IPS DF 6.9 (cell line): ENCODE measurements around the gene VMA21.

ENCODE experiments used
- DNase-seq: peaks from one replicate; pipeline ENCODE4 v3.0.0-alpha.2; 2013; ENCODE audit warnings: low read depth, low spot score
- H3K27ac ChIP-seq: one replicate; pipeline ENCODE4 v1.5.1; 2013; ENCODE audit warnings: low read length, control low read depth
- H3K27me3 ChIP-seq: 2 replicates; pipeline ENCODE4 v1.6.1; 2013; ENCODE audit warnings: mild to moderate bottlenecking, low read length; ENCODE audit not compliant: control insufficient read depth, insufficient read depth
- H3K36me3 ChIP-seq: 2 replicates; pipeline ENCODE4 v1.6.1; 2013; ENCODE audit warnings: low read length; ENCODE audit not compliant: control insufficient read depth, insufficient read depth
- H3K4me1 ChIP-seq: 2 replicates; pipeline ENCODE4 v1.6.1; 2013; ENCODE audit warnings: low read length; ENCODE audit not compliant: control insufficient read depth, insufficient read depth
- H3K4me3 ChIP-seq: 2 replicates; pipeline ENCODE4 v1.5.1; 2013; ENCODE audit warnings: mild to moderate bottlenecking, low read length
- H3K9me3 ChIP-seq: 2 replicates; pipeline ENCODE4 v1.6.1; 2013; ENCODE audit warnings: low read length, inconsistent platforms; ENCODE audit not compliant: control insufficient read depth, insufficient read depth
- WGBS: extraction: QIAGEN DNeasy Blood & Tissue Kit; methylation state at CpG from one replicate; pipeline ENCODE4 v1.1.7; 2013; ENCODE audit warnings: mixed read lengths, missing lambda C conversion rate; ENCODE audit not compliant: insufficient read length, insufficient coverage; 5-methylcytosine and 5-hydroxymethylcytosine counted together

Gene VMA21

GRCh38 chrX:151396825-151397740 lies at the start of gene VMA21:
VMA21 (plus strand) TSS chrX:151397206; CDS start chrX:151397309, 103 bp downstream.
- Histone ChIP-seq H3K4me1 (no peaks in the 10 kb centered on the region; the same call in 1 of the 2 replicates), H3K27me3 (no peaks in the 10 kb centered on the region), H3K36me3 (no peaks in the 10 kb centered on the region), H3K9me3 (no peaks in the 10 kb centered on the region), H3K4me3 (peak within 1 kb of the TSS; percentile 94), H3K27ac (no peak within 1 kb of the TSS)
- no CpG with 5 or more reads among the region's 97 CpGs for WGBS
- DNase-seq, result no peak

GRCh38 chrX:151359341-151359740 lies 37.7 kb upstream of the VMA21 start:
- WGBS, result no CpG with 5 or more reads among the region's 3 CpGs
- no peak overlapping the region for H3K4me3 ChIP-seq

GRCh38 chrX:151359931-151360871 lies 36.8 kb upstream of the VMA21 start:
- no peak for DNase-seq
- no CpG with 5 or more reads among the region's 25 CpGs for whole genome bisulfite sequencing
- Histone ChIP-seq H3K27me3 (no peaks in the 10 kb centered on the region), H3K27ac (no peak overlapping the region), H3K9me3 (no peaks in the 10 kb centered on the region), H3K4me1 (0 out of 2 replicates have a peak, but pooled peaks cover 2% of the 10 kb centered on the region), H3K36me3 (no peaks in the 10 kb centered on the region), H3K4me3 (peak overlapping the region; percentile 18; the same call in 1 of the 2 replicates)

More at GRCh38 chrX:151359341-151359740, 37.7 kb upstream of the VMA21 start:
- DNase-seq, result no peak
- Histone ChIP-seq H3K27me3 (no peaks in the 10 kb centered on the region), H3K4me1 (0 out of 2 replicates have a peak, but pooled peaks cover 2% of the 10 kb centered on the region), H3K27ac (no peak overlapping the region), H3K9me3 (no peaks in the 10 kb centered on the region), H3K36me3 (no peaks in the 10 kb centered on the region)

GRCh38 chrX:151363316-151363715 lies 33.7 kb upstream of the VMA21 start:
- Histone ChIP-seq H3K27me3 (no peaks in the 10 kb centered on the region), H3K4me3 (no peak overlapping the region), H3K36me3 (no peaks in the 10 kb centered on the region), H3K27ac (no peak overlapping the region), H3K4me1 (0 out of 2 replicates have a peak, but pooled peaks cover 2% of the 10 kb centered on the region), H3K9me3 (no peaks in the 10 kb centered on the region)
- no peak for DNase-seq
- WGBS, result no CpG with 5 or more reads among the region's 2 CpGs

GRCh38 chrX:151365579-151365978 lies 31.4 kb upstream of the VMA21 start:
- Histone ChIP-seq H3K4me3 (no peak overlapping the region), H3K27me3 (no peaks in the 10 kb centered on the region), H3K27ac (no peak overlapping the region), H3K36me3 (no peaks in the 10 kb centered on the region), H3K9me3 (no peaks in the 10 kb centered on the region), H3K4me1 (no peaks in the 10 kb centered on the region)
- no CpG with 5 or more reads among the region's 2 CpGs for WGBS
- no peak for DNase-seq

GRCh38 chrX:151370906-151371305 lies 26.1 kb upstream of the VMA21 start:
- H3K36me3 ChIP-seq, result no peaks in the 10 kb centered on the region
- no peaks in the 10 kb centered on the region for H3K27me3 ChIP-seq
- no peak for DNase-seq
- H3K4me3 ChIP-seq, result no peak overlapping the region
- no peaks in the 10 kb centered on the region for H3K4me1 ChIP-seq
- H3K27ac ChIP-seq, result no peak overlapping the region
- WGBS, result no CpG with 5 or more reads among the region's 21 CpGs
- no peaks in the 10 kb centered on the region for H3K9me3 ChIP-seq

GRCh38 chrX:151384807-151385206 lies 12.2 kb upstream of the VMA21 start:
- WGBS, result no CpG with 5 or more reads among the region's 7 CpGs
- Histone ChIP-seq H3K4me3 (no peak overlapping the region), H3K27ac (no peak overlapping the region), H3K9me3 (no peaks in the 10 kb centered on the region), H3K36me3 (no peaks in the 10 kb centered on the region), H3K4me1 (no peaks in the 10 kb centered on the region), H3K27me3 (no peaks in the 10 kb centered on the region)
- no peak for DNase-seq

GRCh38 chrX:151386838-151387459 lies 10.1 kb upstream of the VMA21 start:
- H3K9me3 ChIP-seq, result no peaks in the 10 kb centered on the region
- no peak overlapping the region for H3K4me3 ChIP-seq
- no peak for DNase-seq

GRCh38 chrX:151391722-151392121 lies 5.3 kb upstream of the VMA21 start:
- H3K27me3 ChIP-seq, result no peaks in the 10 kb centered on the region
- no peak for DNase-seq
- no peaks in the 10 kb centered on the region for H3K36me3 ChIP-seq
- no peaks in the 10 kb centered on the region for H3K9me3 ChIP-seq
- WGBS, result no CpG with 5 or more reads among the region's 22 CpGs
- H3K4me3 ChIP-seq, result no peak overlapping the region
- no peaks in the 10 kb centered on the region; the same call in 1 of the 2 replicates for H3K4me1 ChIP-seq
- H3K27ac ChIP-seq, result no peak overlapping the region

More at GRCh38 chrX:151386838-151387459, 10.1 kb upstream of the VMA21 start:
- Histone ChIP-seq H3K27ac (no peak overlapping the region), H3K36me3 (no peaks in the 10 kb centered on the region), H3K4me1 (no peaks in the 10 kb centered on the region), H3K27me3 (no peaks in the 10 kb centered on the region)
- no CpG with 5 or more reads among the region's 3 CpGs for WGBS

- H3K27me3 ChIP-seq, result no peaks in the 10 kb centered on the region
- H3K36me3 ChIP-seq, result no peaks in the 10 kb centered on the region
- H3K4me1 ChIP-seq, result no peaks in the 10 kb centered on the region; the same call in 1 of the 2 replicates
- no peaks in the 10 kb centered on the region for H3K9me3 ChIP-seq
- DNase-seq, result no peak
- no peak overlapping the region for H3K27ac ChIP-seq
- WGBS, result no CpG with 5 or more reads among the region's 1 CpG
- H3K4me3 ChIP-seq, result no peak overlapping the region
Measured at GRCh38 chrX:151393514-151393913, 3.5 kb upstream of the VMA21 start.
